ENCODE data around the gene CDK11A. TPM values are rescaled to one million over a fixed set of nuclear protein-coding genes. Genes with fewer than 3 reads are reported as not detected.
"Not testable (repeated sequence)": the region's sequence is repeated elsewhere in the genome, so short reads cannot be mapped to it uniquely, and the experiment has no call there.

CDK11A gene
- total RNA-seq, 4 donors from 2014 or later = 36.1 to 71.1 (median 54.6) TPM

- WGBS, 2 donors = 89 to 91% methylated on average over 13 to 14 of the region's 27 CpGs
- no peak overlapping the region for H3K4me3 ChIP-seq
- H3K27ac ChIP-seq = no peak overlapping the region
- H3K36me3 ChIP-seq = peaks cover 5 to 58% (median 20%) of the 10 kb centered on the region in 3 donors
- no peaks in the 10 kb centered on the region for H3K27me3 ChIP-seq
- TF ChIP-seq EP300 (IDR thresholded peaks at IDR 0.05) = no peak
- no peak for TF ChIP-seq CTCF (IDR thresholded peaks at IDR 0.05)
- no peak for TF ChIP-seq POLR2A (IDR thresholded peaks at IDR 0.05)
- DNase-seq (ENCODE audit: low spot score in 2 of 2) = no peak
- H3K4me1 ChIP-seq = peaks cover 0 to 6% (median 0%) of the 10 kb centered on the region in 4 donors
- H3K9me3 ChIP-seq = no peaks in the 10 kb centered on the region
Measured at GRCh38 chr1:1664941-1665814, 59.0 kb downstream of the CDK11A start.

DNA sequence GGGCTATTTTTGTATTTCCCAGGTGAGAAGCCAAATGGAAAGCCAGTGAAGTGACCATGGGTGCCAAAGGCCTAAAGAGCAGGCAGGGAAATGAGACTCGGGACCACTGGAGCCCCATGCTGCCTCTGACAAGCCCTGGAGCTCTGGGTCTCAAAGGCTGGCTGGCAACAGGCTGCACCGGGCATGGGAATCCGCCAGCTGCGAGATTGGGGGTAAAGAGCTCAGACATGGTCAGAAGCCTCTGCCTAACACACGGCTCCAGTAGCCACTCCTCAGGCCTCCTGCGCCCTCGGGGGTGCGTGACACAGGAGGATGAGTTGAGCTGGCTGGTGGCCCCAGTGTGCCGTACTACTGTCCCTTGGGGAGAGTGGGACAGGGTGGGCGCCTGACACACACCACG, 59.8 kb downstream of the CDK11A start:
- not testable (repeated sequence) for H3K4me3 ChIP-seq; H3K27me3 ChIP-seq; DNase-seq (ENCODE audit: low spot score in 2 of 2); H3K9me3 ChIP-seq; H3K27ac ChIP-seq
- peaks cover 5 to 49% (median 17%) of the 10 kb centered on the region in 3 donors for H3K36me3 ChIP-seq
- 54% methylated on average over 4 of the region's 11 CpGs; no CpG with 5 or more reads in 1 of the 2 donors for WGBS, 2 donors
- H3K4me1 ChIP-seq = peaks cover 0 to 10% (median 0%) of the 10 kb centered on the region in 4 donors

- H3K27ac ChIP-seq = peak overlapping the region in 2 of 4 donors; percentile 8 to 27
- DNase-seq (ENCODE audit: low spot score in 2 of 2); H3K4me3 ChIP-seq; H3K9me3 ChIP-seq; H3K27me3 ChIP-seq: not testable (repeated sequence)
- H3K4me1 ChIP-seq = peaks cover 0 to 12% (median 0%) of the 10 kb centered on the region in 4 donors
- peaks cover 5 to 38% (median 17%) of the 10 kb centered on the region in 3 donors for H3K36me3 ChIP-seq
- 63 to 72% methylated on average over 12 to 15 of the region's 15 CpGs for WGBS, 2 donors
Measured at GRCh38 chr1:1662830-1663560, 61.2 kb downstream of the CDK11A start.

DNA sequence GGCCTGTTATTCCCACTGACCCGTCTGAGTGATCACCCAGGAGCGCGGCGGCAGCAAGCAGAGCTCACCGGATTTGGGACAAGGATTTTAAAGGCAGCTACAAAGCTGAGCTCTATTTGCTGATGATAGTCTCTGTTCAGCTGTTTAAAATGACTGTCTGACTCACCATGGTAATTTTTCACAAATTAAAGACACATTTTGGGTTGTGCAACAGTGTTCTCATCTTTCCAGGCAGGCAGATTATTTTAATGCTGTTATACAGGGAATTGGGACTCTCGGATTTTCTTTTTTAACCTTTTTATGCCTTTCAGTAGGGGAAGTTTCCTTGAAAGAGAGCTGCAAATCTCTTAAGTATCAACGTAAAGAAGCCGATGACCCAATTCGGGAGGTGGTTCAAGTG, 61.8 kb downstream of the CDK11A start:
- peaks cover 5 to 36% (median 17%) of the 10 kb centered on the region in 3 donors for H3K36me3 ChIP-seq
- not testable (repeated sequence) for H3K27me3 ChIP-seq; H3K9me3 ChIP-seq; DNase-seq (ENCODE audit: low spot score in 2 of 2); H3K4me3 ChIP-seq
- WGBS, 2 donors = 73 to 82% methylated on average over 4 to 9 of the region's 9 CpGs
- H3K27ac ChIP-seq = peak overlapping the region in 2 of 4 donors; percentile 8 to 27
- H3K4me1 ChIP-seq = peaks cover 0 to 15% (median 1%) of the 10 kb centered on the region in 4 donors

- TF ChIP-seq CTCF (IDR thresholded peaks at IDR 0.05) (peak in 2 of 5 experiments; percentile 12 to 70), EP300 (IDR thresholded peaks at IDR 0.05) (peak; percentile 91 to 96), POLR2A (IDR thresholded peaks at IDR 0.05) (peak in 1 of 2 donors; percentile 43)
- WGBS, 2 donors = 0% methylated on average over 24 to 39 of the region's 96 CpGs
- Histone ChIP-seq H3K27ac (peak within 1 kb of the TSS; percentile 92 to 99 (median 96)), H3K4me1 (peaks cover 0 to 27% (median 1%) of the 10 kb centered on the region in 4 donors), H3K4me3 (peak within 1 kb of the TSS; percentile 31 to 63 (median 50)), H3K36me3 (peaks cover 5 to 41% (median 12%) of the 10 kb centered on the region in 3 donors)
- H3K27me3 ChIP-seq, H3K9me3 ChIP-seq: not testable (repeated sequence)
- DNase-seq (ENCODE audit: low spot score in 2 of 2) = peak; percentile 76 to 84
Measured at GRCh38 chr1:1658583-1659549, 65.3 kb downstream of the CDK11A start, which contains the start of gene CDK11B. Gene CDK11B, minus strand, starts transcription at chr1:1659004. Its CDS starts 1,519 bp downstream, at chr1:1657485.

Other genes starting within 250 kb of the CDK11A start
- 10 to 100 TPM; 19.6 to 47.4 (median 27.0) TPM for gene ATAD3A, start 212.2 kb downstream of the CDK11A start, total RNA-seq
- gene TMEM240, start 183.7 kb downstream of the CDK11A start, total RNA-seq = 10 to 100 TPM in 1 of 4 donors, 1 to 10 TPM in 2, not detected in 1; 4.0 to 27.3 (median 5.1) TPM
- 100 to 1,000 TPM; 129 to 161 (median 146) TPM for gene SSU72, start 149.5 kb downstream of the CDK11A start, total RNA-seq
- 1 to 10 TPM; 1.4 to 3.0 (median 2.0) TPM for gene FNDC10, start 124.2 kb downstream of the CDK11A start, total RNA-seq
- gene MIB2, start 108.9 kb downstream of the CDK11A start, total RNA-seq = 100 to 1,000 TPM in 1 of 4 donors, 10 to 100 TPM in 3; 50.5 to 108 (median 98.6) TPM
- 1 to 10 TPM; 1.2 to 6.6 (median 3.8) TPM for gene MMP23B, start 92.2 kb downstream of the CDK11A start, total RNA-seq
- gene CDK11B, start 65.4 kb downstream of the CDK11A start, total RNA-seq = 10 to 100 TPM; 12.6 to 31.8 (median 24.7) TPM
- gene SLC35E2B, start 31.6 kb downstream of the CDK11A start, total RNA-seq = 10 to 100 TPM; 38.2 to 67.8 (median 46.1) TPM
- 100 to 1,000 TPM; 111 to 145 (median 119) TPM for gene NADK, start 54.1 kb upstream of the CDK11A start, total RNA-seq
- 100 to 1,000 TPM; 150 to 191 (median 159) TPM for gene GNB1, start 166.7 kb upstream of the CDK11A start, total RNA-seq
- under 1 TPM in 2 of 4 donors, not detected in 2; 0.42 to 0.78 TPM for gene CALML6, start 190.9 kb upstream of the CDK11A start, total RNA-seq
- gene TMEM52, start 194.9 kb upstream of the CDK11A start, total RNA-seq = 1 to 10 TPM in 1 of 4 donors, not detected in 3; 1.0 TPM

Measured in tibial nerve (tissue), 4 donors.